KMS-11 (cell line): ENCODE measurements around the gene TRIO.

Experiments used
- H2AFZ ChIP-seq: fragments of 200-600 bp; sonication (generic); 2 replicates; pipeline ENCODE4 v1.6.1; 2016; ENCODE audit warnings: antibody characterized with exemption, mixed run types, low read depth
- H3K27ac ChIP-seq: fragments of 200-600 bp; sonication (generic); 2 replicates; pipeline ENCODE4 v1.6.1; 2016; ENCODE audit warnings: mild to moderate bottlenecking, mixed run types
- H3K27me3 ChIP-seq: fragments of 200-600 bp; sonication (generic); 2 replicates; pipeline ENCODE4 v1.6.1; 2017; ENCODE audit warnings: mild to moderate bottlenecking, low read depth, mixed run types, moderate library complexity; ENCODE audit not compliant: insufficient read depth
- H3K36me3 ChIP-seq: fragments of 200-600 bp; sonication (generic); 2 replicates; pipeline ENCODE4 v1.6.1; 2017; ENCODE audit warnings: mild to moderate bottlenecking, mixed run types; ENCODE audit not compliant: insufficient read depth
- H3K4me1 ChIP-seq: fragments of 200-600 bp; sonication (generic); 2 replicates; pipeline ENCODE4 v1.6.1; 2016; ENCODE audit warnings: mild to moderate bottlenecking, low read depth, mixed run types; ENCODE audit not compliant: poor library complexity, severe bottlenecking
- H3K4me2 ChIP-seq: fragments of 200-600 bp; sonication (generic); 2 replicates; pipeline ENCODE4 v1.7.0; 2016; ENCODE audit warnings: mild to moderate bottlenecking, mixed run types
- H3K4me3 ChIP-seq: fragments of 200-600 bp; sonication (generic); IDR thresholded peaks from 2 replicates; pipeline ENCODE4 v1.6.1; 2017; ENCODE audit warnings: low read depth, low read length, mixed read lengths; ENCODE audit not compliant: insufficient read depth
- H3K79me2 ChIP-seq: fragments of 200-600 bp; sonication (generic); 2 replicates; pipeline ENCODE4 v1.6.1; 2016; ENCODE audit warnings: low read depth, mixed run types; ENCODE audit not compliant: insufficient read depth
- H3K9ac ChIP-seq: fragments of 200-600 bp; sonication (generic); 2 replicates; pipeline ENCODE4 v1.6.1; 2016; ENCODE audit warnings: mild to moderate bottlenecking, mixed run types
- H4K20me1 ChIP-seq: fragments of 200-600 bp; sonication (generic); 2 replicates; pipeline ENCODE4 v1.6.1; 2016; ENCODE audit warnings: mild to moderate bottlenecking, mixed run types; ENCODE audit not compliant: insufficient read depth
- TF ChIP-seq, protein P1 (sequence below): fragments of 200-600 bp; sonication (generic); conservative IDR thresholded peaks from 2 replicates; pipeline ENCODE4 v1.6.1; 2017; ENCODE audit warnings: low read depth, mild to moderate bottlenecking, antibody characterized with exemption, low read length, moderate library complexity, mixed read lengths

Gene TRIO

DNA sequence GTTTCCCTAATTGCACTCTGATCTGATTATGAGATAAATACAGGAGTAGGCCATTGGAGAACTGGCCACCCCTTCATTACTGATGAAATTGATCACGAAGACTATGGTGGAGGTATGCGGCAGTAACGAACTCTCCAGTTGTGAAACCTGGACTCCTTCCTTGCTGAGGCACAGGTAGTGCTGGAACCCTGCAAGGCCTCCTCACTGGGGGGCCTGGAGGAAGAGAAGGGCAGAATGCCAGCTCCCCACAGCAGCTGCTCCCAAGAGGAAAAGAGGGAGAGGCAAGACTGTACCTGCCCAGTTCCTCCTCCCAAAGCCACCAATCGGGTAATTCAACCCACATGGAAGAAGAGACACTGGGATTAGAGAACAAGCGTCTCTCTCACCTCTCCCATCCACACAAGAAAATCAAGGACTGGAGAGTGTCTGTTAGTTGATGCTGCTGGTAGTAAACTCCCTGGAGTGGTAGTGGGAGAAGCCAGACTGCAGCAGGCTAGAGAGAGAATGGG lies 19.1 kb upstream of the TRIO start:
- no peak overlapping the region for H3K27ac ChIP-seq

DNA sequence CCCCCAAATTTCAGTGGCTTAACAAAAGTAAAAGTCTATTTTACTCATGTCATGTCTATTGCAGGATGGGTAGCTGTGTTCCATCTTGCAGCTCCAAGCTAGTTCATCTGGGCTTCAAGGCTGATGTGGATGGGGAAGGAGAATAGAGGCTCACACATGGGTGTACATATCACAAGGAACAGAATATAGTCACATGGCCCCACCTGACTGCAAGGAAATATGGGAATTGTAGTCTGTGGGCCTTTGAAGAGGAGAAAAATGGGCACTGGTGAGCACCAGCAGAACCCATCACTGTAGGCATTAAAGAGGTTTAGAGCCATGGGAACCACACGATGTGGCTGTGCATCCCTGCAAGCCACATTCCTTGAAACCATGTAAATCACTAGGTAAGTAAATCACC lies 17.9 kb upstream of the TRIO start:
- Histone ChIP-seq H3K4me1 (no peaks in the 10 kb centered on the region), H3K9ac (no peak overlapping the region), H3K4me3 (no peak overlapping the region), H4K20me1 (no peaks in the 10 kb centered on the region), H3K79me2 (no peaks in the 10 kb centered on the region), H3K27me3 (no peaks in the 10 kb centered on the region), H3K36me3 (no peaks in the 10 kb centered on the region), H3K27ac (no peak overlapping the region), H2AFZ (no peak overlapping the region), H3K4me2 (no peak overlapping the region)
- TF ChIP-seq, protein P1, sequence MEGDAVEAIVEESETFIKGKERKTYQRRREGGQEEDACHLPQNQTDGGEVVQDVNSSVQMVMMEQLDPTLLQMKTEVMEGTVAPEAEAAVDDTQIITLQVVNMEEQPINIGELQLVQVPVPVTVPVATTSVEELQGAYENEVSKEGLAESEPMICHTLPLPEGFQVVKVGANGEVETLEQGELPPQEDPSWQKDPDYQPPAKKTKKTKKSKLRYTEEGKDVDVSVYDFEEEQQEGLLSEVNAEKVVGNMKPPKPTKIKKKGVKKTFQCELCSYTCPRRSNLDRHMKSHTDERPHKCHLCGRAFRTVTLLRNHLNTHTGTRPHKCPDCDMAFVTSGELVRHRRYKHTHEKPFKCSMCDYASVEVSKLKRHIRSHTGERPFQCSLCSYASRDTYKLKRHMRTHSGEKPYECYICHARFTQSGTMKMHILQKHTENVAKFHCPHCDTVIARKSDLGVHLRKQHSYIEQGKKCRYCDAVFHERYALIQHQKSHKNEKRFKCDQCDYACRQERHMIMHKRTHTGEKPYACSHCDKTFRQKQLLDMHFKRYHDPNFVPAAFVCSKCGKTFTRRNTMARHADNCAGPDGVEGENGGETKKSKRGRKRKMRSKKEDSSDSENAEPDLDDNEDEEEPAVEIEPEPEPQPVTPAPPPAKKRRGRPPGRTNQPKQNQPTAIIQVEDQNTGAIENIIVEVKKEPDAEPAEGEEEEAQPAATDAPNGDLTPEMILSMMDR: no peak

More for the DNA sequence above, 19.1 kb upstream of the TRIO start:
- TF ChIP-seq, protein P1: no peak
- no peak overlapping the region for H2AFZ ChIP-seq
- H3K4me3 ChIP-seq: no peak overlapping the region
- H3K4me2 ChIP-seq: no peak overlapping the region
- no peaks in the 10 kb centered on the region for H3K79me2 ChIP-seq
- H3K27me3 ChIP-seq: no peaks in the 10 kb centered on the region
- no peaks in the 10 kb centered on the region for H4K20me1 ChIP-seq
- H3K9ac ChIP-seq: no peak overlapping the region
- no peaks in the 10 kb centered on the region for H3K36me3 ChIP-seq
- no peaks in the 10 kb centered on the region for H3K4me1 ChIP-seq

DNA sequence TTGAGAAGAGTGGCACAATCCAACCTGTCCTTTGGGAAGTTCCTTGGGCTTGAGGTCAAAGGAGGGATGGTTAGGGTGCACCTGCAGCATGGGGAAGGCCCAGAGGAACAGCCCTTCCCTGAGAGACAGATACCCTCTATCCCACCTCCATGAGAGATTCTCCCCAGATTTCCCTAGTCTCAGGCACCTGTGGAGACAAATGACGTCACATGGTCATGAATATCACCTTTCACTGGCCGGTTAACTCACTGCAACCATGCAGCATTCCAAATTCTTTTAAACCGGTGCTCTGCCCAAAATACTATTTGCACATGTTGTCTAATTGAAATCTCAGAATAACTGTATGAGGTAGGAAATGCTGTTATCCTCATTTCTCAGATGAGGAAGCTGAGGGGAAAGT lies 15.6 kb upstream of the TRIO start:
- no peak overlapping the region for H2AFZ ChIP-seq
- H3K9ac ChIP-seq: no peak overlapping the region
- no peak overlapping the region for H3K27ac ChIP-seq
- TF ChIP-seq, protein P1: no peak
- no peaks in the 10 kb centered on the region for H4K20me1 ChIP-seq
- no peaks in the 10 kb centered on the region for H3K4me1 ChIP-seq
- H3K4me3 ChIP-seq: no peak overlapping the region
- no peaks in the 10 kb centered on the region for H3K27me3 ChIP-seq
- no peaks in the 10 kb centered on the region for H3K36me3 ChIP-seq
- H3K79me2 ChIP-seq: no peaks in the 10 kb centered on the region
- H3K4me2 ChIP-seq: no peak overlapping the region

DNA sequence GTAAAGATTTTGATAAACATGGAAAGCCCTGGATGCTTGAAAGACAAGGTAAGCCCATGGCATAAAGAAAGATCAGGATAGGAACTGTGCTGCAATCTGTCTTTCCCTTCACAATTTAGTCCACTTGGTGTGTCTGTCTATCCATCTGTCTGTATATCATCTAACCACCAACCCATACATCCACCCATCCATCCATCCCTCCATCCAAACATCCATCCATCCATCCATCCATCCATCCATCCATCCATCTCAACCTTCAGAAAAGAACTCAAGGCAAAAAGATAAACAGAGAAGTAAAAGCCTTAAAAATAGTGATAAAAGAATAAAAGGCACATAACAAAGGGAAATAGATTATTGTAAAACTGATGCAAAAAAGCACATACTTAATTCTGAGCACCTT lies 15.1 kb upstream of the TRIO start:
- H3K27ac ChIP-seq: no peak overlapping the region
- TF ChIP-seq, protein P1: no peak
- no peaks in the 10 kb centered on the region for H3K36me3 ChIP-seq
- no peak overlapping the region for H3K4me3 ChIP-seq
- no peaks in the 10 kb centered on the region for H3K4me1 ChIP-seq
- H3K9ac ChIP-seq: no peak overlapping the region
- no peaks in the 10 kb centered on the region for H4K20me1 ChIP-seq
- no peaks in the 10 kb centered on the region for H3K27me3 ChIP-seq
- H3K79me2 ChIP-seq: no peaks in the 10 kb centered on the region
- H2AFZ ChIP-seq: no peak overlapping the region
- H3K4me2 ChIP-seq: no peak overlapping the region
